GM12892 (cell line): ENCODE data around the gene SNRNP70.
"Not testable (repeated sequence)": the region's sequence is repeated elsewhere in the genome, so short reads cannot be mapped to it uniquely, and the experiment has no call there.

ENCODE experiments used
- DNase-seq: peaks from one replicate; pipeline ENCODE4 v3.0.0; 2011; ENCODE audit not compliant: insufficient read length
- FAIRE-seq: peaks from 2 replicates; lab custom pipeline; 2011; peaks lifted over from hg19 to GRCh38; lab: Jason Lieb, UNC
- POLR2A ChIP-seq: IDR thresholded peaks from 2 replicates; pipeline ENCODE4 v1.6.1; 2011; ENCODE audit warnings: low read depth, low read length, control low read depth
- POLR2AphosphoS5 ChIP-seq: IDR thresholded peaks from 2 replicates; pipeline ENCODE4 v1.6.1; 2011; ENCODE audit warnings: low read depth, low read length, control low read depth
- TAF1 ChIP-seq: IDR thresholded peaks from 2 replicates; pipeline ENCODE4 v1.6.1; 2011; ENCODE audit warnings: low read depth, mild to moderate bottlenecking, control low read depth, low read length, borderline replicate concordance

The SNRNP70 gene

DNA sequence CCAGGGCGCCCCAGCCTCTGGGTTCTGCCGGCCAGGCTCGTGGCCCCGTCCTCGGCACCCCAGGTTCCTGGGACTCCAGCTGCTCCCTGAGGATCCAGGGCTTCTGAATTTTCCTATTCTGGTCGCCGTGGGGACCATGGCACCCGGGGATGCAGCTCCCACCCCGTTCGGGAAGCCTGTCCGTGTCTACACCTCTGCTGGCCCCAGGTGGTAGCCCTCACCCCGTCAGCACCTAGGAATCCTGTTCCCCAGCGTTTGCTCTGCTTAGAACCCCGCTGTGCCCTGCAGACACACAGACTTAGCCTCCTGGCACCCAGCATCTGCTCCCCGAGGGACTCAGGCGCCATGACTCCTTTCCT is 35.1 kb downstream of the SNRNP70 start:
- TF ChIP-seq TAF1 (no peak), POLR2AphosphoS5 (no peak), POLR2A (no peak)
- DNase-seq = no peak
- FAIRE-seq = no peak

DNA sequence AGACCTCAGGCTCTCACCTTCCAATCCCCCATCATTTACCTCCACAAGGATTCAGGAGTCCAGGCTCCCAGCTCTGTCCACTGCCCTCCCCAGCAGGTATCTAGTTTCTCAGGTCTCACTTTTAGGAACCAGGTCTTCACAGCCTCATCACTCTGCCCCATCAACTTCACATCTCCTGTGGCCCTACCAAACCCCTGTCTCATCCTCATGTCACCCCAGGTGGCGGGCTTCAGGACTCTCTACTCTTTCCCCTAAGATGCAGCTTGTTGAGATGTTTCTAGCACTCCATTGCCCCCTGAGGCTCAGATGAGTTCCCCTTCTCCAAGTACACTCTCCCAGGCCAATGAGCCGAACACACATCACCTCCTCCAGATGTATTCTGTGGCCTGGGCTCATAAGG is 35.6 kb downstream of the SNRNP70 start:
- FAIRE-seq = no peak
- TF ChIP-seq POLR2AphosphoS5 (no peak), POLR2A (no peak)
- no peak for DNase-seq

GRCh38 chr19:49121841-49122240 is 36.6 kb downstream of the SNRNP70 start:
- FAIRE-seq, DNase-seq: not testable (repeated sequence)

DNA sequence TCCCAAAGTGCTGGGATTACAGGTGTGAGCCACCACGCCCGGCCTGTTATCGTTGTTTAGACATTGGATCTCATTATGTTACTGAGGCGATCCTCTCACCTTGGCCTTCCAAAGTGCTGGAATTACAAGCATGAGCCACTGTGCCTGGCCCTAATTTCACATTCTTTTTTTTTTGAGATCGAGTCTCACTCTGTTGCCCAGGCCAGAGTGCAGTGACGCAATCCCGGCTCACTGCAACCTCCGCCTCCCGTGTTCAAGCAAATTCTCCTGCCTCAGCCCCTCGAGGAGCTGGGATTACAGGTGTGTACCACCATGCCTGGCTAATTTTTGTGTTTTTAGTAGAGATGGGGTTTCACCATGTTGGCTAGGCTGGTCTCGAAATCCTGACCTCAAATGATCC is 38.0 kb downstream of the SNRNP70 start:
- not testable (repeated sequence) for DNase-seq, FAIRE-seq

DNA sequence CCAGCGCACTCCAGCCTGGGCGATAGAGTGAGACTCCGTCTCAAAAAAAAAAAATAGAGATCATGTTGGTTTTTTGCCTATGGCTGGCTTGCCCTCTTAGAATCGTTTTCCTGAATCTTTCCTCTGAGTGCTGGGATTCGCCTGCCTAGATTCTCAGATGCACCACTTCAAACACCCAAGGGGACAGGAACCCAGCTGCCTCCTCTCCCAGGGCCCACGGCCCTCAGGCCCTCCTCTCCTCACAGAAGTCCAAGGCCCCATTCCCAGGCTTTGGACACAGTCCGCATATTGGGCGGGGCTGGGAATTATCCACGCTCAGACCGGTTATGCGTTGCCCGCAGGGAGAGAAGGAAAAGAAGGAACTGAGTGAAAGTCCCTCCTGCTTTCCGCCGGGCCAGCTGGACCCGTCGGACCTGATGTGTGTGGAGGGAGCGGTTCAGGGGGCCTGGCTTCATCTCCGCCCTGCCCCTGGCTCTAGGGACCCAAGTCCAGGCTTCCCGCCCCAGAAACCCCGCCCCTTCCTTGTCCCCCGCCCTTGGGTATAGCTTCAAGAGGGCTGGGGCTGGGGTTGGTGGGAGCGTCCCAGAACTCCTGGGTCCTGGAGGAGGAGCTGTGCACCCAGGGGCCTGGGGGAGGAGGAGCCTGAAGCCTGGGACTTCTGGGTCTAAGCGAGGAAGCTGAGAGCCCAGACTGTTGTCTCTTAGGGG is 39.9 kb downstream of the SNRNP70 start:
- DNase-seq = no peak
- no peak for TF ChIP-seq POLR2AphosphoS5
- TF ChIP-seq TAF1 = no peak
- no peak for TF ChIP-seq POLR2A
- no peak for FAIRE-seq

- no peak for TF ChIP-seq TAF1
- no peak for TF ChIP-seq POLR2AphosphoS5
- TF ChIP-seq POLR2A = no peak
- no peak for DNase-seq
- no peak for FAIRE-seq
These were observed 41.3 kb downstream of the SNRNP70 start for GRCh38 chr19:49126575-49126974.

- not testable (repeated sequence) for FAIRE-seq, DNase-seq
These were observed 42.0 kb downstream of the SNRNP70 start for GRCh38 chr19:49127225-49127624.

DNA sequence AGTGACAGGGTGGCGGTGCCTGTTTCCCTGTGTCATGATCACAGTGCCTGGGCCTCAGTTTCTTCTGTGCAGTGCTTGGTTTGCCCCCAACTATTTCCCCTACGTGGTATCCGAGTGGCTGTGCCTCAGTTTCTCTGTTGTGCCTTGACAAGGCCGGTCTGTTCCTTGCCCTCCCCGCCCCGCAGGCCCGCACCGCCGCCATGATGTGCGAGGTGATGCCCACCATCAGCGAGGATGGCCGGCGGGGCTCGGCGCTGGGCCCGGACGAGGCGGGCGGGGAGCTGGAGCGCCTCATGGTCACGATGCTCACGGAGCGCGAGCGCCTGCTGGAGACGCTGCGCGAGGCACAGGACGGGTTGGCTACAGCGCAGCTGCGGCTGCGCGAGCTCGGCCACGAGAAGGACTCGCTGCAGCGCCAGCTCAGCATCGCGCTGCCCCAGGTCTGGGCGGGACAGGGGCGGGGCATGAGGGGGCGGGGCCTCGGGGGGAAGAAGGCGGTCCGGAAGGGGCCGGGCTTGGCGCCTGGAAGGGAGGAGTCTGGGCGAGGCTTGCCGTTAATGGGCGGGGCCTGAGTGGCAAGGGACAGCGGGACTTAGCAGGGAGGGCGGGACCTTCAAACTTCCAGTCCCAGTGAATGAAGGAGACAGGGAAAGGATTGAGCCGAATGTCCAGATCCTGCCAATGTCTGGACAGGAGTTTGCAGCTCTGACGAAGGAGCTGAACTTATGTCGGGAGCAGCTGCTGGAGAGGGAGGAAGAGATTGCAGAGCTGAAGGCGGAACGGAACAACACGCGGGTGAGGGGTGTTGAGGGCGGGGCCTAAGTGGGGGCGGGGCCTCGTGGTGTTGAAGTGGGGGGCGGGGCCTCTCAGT is 42.7 kb downstream of the SNRNP70 start:
- peak; percentile 97 for FAIRE-seq
- peak; percentile 99 for DNase-seq
- no peak for TF ChIP-seq POLR2AphosphoS5
- no peak for TF ChIP-seq POLR2A
- TF ChIP-seq TAF1 = no peak

DNA sequence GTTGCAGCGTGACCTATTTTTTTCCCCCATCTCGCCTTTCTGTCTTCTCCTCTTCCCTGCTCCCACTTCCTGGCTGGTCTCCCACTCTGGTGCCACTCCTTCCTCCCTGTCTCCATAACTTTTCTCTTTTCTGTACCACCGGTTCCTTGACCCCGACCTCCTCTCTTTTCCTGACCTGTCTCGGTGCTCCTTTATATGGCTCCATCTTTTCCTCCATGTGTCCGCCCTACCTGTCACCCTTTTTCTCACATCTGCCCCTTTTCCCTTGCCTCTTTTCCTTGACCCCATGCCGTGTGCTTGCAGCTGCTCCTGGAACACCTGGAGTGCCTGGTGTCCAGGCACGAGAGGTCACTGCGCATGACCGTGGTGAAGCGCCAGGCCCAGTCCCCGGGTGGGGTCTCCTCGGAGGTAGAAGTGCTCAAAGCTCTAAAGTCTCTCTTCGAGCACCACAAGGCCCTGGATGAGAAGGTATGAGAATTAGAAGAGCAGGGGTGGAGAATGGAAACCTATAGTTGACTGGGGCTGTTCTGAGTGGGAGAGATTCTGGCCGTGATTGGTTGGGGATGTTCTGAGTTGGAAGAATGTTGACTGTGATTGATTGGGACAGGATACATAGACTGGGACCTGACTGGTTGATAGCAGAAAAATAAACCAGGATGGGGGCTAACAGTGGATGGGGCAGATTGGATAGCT is 43.4 kb downstream of the SNRNP70 start:
- FAIRE-seq = no peak
- TF ChIP-seq POLR2AphosphoS5 (no peak), POLR2A (no peak), TAF1 (no peak)
- no peak for DNase-seq

DNA sequence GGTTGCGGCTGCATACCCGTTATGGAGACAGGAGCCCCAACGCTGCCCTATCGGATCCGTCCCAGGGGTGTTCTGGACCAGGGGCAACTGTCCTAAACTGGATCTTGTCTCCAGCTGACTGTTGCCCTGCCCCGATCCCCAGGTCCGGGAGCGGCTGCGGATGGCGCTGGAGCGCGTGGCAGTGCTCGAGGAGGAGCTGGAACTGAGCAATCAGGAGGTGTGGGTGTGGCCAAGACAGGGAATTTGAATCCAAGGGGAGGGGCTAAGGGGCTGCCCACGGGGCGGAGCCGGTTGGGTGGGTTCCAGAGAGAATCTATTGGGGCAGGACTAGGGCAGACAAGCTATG is 44.0 kb downstream of the SNRNP70 start:
- no peak for DNase-seq
- FAIRE-seq = no peak
- TF ChIP-seq POLR2A (no peak), TAF1 (no peak), POLR2AphosphoS5 (no peak)

DNA sequence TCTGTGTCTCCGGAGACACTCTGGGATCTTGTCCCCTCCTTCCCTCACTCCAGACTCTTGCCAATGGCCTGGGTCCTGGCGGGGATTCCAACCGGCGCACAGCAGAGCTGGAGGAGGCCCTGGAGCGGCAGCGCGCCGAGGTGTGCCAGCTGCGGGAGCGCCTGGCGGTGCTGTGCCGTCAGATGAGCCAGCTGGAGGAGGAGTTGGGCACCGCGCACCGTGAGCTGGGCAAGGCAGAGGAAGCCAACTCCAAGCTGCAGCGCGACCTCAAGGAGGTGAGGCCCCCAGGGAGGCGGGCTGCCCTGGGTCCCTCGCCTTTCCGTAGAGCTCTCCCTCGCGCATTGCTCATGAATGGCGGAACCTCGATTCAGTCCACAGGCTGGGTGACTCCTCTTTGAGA is 45.1 kb downstream of the SNRNP70 start:
- FAIRE-seq = no peak
- no peak for DNase-seq
- TF ChIP-seq TAF1 (no peak), POLR2AphosphoS5 (no peak), POLR2A (no peak)

DNA sequence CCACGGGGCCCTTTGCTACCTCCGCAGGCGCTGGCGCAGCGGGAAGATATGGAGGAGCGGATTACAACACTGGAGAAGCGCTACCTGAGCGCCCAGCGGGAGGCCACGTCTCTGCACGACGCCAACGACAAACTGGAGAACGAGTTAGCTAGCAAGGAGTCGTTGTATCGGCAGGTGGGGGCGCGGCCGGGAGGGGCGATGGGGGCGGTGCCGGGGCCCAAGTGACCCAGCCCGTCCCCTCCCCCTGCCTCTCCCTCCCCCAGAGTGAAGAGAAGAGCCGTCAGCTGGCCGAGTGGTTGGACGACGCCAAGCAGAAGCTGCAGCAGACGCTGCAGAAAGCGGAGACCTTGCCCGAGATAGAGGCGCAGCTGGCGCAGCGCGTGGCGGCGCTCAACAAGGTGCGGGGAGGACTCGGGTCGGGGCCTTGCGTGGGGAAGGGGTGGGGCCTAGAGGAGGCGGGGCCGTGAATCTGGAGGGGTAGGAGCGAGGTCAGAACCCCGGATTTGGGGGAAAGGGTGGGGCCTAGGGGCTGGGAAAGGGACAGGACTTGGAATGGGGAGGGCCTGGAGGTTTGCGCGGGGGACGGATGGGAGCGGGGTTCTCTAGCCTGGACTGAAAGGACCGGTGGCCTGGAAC is 47.8 kb downstream of the SNRNP70 start:
- DNase-seq (no peak), FAIRE-seq (no peak)
- TF ChIP-seq TAF1 (no peak), POLR2A (no peak), POLR2AphosphoS5 (no peak)
